HG02981 (cell line): ENCODE data around the gene CNTNAP5.

Experiments used
- ATAC-seq: cut with Tn5 transposase; IDR thresholded peaks from one replicate; pipeline ENCODE4 v1.9.1; 2021; ENCODE audit warnings: mild to moderate bottlenecking, moderate library complexity; ENCODE audit not compliant: unreplicated experiment

CNTNAP5 gene

DNA sequence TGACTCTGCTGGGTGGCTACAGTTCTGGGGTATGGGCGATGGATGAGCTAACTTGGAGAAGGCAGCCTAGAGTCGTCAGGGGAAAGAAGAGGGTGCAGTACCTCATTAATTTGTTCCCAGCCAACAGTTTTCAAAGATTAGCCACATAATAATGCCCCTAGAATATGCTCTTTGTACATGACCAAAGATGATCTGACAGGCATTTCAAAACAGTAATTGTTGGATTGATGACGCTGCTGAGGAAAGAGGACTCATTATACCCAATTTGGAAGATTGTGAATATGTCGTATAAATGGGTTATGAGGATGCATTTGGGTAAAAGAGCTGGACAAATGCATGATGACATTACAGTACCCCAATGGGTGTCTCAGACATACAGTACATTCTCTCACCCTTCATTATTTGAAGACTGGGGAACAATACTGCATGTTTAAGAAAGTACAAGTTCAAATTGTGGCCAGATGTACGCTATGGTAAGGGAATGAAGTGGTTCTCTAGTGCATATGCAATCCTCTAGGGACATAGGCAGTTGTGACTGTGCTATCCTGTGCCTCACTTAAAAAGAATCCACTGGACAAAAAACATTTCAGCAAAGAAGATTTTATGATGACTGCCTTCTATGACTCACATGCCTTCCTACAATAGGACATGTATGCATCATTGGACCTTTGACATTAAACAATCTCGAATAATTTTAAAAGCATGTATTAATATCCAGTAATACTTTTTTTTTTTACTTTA is 233.2 kb downstream of the CNTNAP5 start:
- ATAC-seq = no peak

DNA sequence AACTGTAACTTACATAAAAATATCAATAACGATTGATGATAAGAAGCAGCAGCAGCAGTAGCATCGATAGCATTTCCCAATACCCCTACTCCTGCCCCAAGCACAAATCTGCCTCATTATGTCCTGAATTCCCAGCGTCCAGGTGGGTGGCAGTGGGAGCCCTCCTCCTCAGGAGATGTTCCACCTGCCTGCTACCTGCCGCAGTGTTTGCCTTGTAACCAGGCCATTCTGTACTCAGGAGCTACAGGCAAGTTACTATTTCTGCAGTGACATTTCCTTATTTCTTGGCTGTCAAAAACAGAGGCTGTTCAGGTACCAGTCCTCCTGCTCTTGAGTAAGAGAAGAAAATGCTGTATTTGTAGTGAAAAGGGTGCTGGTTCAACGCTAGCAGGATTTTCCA is 236.4 kb downstream of the CNTNAP5 start:
- ATAC-seq = no peak

DNA sequence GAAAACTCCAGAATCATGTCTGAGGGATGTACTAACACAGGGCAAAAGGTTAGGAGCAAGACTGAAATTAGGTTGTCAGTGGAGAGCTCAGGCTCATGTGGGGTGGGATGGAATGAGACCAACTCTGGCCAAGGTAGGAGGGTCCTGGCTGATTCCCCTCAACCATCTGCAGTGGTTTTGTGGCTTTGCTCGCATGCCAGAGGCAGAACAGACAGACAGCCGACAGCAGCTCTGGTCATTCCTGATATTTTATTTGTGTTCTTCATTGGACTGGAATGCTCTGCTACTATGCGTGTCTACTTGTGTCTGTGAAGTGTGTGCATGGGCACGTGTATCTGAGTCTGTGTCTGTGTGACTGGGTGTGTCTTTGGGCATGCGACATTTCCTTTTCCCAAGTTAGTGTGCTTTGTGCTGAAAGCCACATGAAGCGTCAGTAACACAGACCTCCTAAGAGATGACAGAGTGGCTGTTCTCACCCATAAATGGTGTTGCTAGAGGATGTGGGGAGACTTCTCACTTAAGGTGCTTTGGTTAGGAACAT is 239.5 kb downstream of the CNTNAP5 start:
- ATAC-seq = no peak

DNA sequence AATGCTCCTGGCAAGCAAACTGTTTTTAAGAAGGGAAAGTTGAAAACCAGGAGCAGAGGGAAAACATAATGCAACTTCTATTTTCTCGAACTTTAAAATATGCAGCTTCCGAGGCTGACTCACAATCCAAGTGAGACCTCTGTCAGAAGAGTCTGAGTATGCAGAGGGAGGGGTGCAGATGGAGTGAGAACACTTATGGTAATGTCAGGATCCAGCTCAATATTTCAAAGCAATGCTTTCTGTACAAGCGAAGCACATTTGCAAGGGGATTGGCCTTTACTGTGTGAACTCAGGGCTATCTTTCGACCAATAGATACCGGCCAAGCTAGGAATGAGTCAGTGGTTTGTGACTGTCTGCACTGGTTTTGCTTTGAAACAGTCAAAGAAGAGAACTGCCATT is 242.7 kb downstream of the CNTNAP5 start:
- no peak for ATAC-seq

DNA sequence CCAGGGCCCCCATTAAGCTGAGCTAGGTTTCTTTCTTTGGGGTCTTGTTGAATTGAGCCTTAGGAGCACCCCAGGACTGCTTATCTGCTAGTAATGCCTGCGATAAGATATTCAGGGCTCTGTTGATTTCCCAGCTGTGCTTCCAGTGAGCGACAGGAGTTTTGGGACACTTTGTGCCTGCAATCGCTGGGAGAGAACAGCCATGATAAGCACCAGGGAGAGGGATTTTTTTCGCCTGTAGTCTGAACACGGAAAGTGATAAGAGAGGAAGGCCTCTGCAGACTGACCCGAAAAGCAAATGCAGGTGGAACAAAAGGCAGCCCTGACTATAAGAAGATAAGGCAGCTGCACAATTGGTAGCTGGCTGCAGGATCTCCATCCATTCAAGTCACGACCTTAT is 244.3 kb downstream of the CNTNAP5 start:
- ATAC-seq = no peak

DNA sequence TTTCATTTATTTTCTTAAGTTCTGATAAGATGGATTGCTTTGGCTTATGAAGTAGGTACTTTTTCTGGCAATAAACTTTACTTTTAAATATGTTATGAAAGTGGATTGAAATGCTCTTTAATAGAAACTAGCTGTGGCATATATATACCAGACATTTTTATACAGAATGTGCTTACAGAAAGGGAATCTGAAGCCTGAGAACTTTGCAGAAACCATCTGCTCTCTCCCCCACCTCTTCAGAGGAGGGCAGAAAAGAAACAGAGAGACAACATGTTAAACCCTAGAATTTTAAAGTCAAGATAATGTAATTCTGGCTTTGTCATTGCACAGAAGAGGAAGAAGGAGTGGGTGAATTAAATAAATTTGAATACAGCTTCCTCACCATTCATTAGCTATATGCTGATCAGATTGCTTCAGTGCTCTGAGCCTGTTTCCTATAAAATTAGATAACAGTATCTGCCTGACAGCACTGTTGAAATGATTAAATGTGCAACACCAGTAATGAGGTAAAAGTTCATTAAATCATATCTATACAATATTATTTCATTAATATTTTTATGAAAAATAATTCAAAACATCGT is 247.3 kb downstream of the CNTNAP5 start:
- ATAC-seq = no peak

DNA sequence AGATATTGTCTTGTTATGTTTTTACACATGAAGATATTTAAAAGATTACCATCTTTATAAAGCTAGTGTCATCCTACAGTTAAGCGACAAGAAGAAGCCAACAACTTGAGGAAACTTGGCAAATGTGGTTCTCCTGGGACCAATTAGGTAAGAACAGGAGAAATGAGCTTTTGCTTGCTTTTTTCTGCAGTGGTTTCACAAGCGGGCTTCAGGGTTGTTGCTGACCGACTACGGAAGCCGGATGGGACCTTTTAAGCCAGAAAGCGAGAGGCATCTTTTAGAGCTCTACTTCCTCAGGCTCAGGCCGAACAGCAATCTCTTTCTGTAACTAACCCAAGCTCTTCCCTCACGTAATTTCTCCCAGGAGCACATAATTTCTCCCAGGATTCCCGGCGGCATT is 256.5 kb downstream of the CNTNAP5 start:
- no peak for ATAC-seq

DNA sequence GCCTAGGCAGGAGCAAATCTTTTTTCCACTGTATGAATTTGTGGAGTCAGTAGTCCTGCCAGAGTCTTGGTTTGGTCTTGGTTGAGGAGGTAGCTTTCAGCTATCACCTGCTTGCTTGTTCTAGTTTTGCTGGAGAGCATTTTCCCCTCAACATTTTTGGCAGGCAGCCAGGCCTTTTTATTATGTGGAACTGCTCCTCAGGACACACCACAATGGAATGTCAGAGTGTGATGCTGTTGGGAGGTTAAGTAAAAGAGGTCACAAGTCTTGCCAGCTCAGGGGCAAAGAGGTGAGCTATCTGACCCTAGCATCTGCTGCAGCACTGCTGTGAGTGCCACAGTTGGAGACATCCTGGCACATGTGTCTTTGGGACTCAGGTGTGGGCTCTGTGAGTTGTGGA is 258.0 kb downstream of the CNTNAP5 start:
- no peak for ATAC-seq

DNA sequence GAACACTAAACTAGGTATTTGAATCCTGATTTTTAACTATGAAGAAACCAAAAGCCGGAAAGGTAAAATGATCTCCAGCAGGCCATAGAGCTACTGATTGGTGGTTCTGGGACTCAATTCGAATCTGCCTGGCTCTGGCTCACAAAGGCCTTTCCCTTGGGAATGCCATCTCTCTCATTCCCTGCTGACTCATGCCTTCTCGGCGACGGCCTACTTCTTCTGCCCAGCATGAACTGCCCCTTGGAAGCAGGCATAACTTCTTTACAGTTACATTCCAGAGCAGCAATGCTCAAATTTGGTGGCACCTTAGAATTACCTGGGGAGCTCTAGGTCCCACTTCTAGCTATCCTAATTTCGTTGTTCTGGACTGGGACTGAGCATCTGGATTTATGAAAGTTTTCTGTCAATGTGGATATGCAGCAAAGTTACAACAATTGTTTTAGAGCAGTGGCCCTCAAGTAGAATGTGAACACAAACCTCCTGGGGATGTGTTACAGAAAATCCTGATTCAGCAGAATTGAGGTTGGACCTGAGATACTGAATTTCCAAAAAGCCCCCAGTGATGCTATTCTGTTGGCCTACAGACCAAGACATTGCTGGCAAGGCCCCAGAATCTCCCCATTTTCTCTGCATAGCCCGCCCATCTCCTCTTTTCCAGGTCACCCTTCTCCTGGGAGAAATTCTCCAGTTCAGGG is 261.1 kb downstream of the CNTNAP5 start:
- no peak for ATAC-seq

DNA sequence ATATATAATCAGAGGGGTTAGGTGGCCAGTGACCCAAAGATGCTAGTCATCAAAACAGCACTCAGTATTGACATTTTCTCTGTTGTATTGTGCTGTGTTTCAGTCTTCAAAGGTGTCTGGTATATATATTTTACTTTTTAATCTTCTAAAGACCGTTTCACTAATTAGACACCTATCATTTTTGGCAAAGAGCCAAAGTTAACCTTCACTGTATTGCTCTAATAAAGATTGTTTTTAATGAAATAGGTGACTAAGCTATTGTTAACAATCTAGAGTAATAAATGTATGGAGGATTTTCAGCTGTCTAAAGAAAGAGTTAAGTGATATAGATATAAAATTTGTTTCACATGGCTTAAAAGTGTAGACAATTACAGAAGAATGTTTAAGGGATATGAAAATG is 264.0 kb downstream of the CNTNAP5 start:
- ATAC-seq = no peak

DNA sequence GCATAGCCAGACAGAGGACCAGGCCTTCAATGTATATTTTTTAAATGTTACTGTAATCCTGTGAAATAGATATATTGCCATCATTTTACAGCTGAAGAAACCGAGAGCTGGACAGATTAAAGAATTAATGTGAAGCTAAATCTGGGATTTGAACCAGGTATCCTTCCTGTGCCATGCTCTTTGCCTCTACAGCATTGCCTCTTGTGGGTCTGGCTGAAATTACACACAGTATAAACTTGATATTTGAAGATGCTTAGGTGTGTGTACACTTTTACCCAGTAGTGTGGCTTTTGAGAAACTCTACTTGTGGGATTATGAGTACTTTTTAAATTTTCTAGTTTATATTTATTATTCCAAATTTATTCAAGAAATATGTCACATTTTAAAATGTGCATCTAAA is 264.5 kb downstream of the CNTNAP5 start:
- ATAC-seq = no peak

DNA sequence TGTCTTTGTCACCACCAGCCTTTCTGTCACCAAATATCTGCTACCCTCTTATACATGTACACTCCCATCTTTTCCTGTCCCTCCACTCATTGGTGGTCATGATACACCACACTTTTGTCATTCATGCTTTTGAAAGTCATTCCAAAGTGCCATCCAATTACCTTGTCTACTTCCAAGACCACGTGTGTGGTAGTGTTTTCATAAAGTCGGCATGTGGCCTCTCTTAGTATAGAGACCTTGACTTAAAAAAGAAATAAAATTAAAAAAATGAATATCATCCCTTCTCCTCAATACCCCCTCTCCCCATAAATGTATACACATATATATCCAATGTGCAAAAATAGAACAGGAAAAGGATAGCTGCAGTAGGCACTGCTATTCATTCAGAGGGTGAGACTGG is 271.4 kb downstream of the CNTNAP5 start:
- no peak for ATAC-seq

DNA sequence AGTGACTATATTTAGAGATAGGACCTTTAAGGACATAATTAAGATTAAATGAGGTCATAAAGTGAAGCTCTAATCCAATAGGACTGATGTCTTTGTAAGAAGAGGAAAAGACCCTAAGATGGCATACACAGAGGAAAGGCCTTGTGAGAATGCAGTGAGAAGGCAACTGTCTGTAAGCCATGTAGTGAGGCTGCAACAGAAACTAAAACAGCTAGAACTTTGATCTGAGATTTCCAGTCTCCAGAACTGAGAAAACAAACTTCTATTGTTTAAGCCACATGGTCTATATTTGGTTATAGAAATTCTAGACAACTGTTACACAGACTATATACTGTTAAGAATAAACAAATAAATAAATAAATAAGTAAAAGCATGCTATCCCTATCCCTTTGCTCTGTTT is 276.8 kb downstream of the CNTNAP5 start:
- ATAC-seq = no peak

DNA sequence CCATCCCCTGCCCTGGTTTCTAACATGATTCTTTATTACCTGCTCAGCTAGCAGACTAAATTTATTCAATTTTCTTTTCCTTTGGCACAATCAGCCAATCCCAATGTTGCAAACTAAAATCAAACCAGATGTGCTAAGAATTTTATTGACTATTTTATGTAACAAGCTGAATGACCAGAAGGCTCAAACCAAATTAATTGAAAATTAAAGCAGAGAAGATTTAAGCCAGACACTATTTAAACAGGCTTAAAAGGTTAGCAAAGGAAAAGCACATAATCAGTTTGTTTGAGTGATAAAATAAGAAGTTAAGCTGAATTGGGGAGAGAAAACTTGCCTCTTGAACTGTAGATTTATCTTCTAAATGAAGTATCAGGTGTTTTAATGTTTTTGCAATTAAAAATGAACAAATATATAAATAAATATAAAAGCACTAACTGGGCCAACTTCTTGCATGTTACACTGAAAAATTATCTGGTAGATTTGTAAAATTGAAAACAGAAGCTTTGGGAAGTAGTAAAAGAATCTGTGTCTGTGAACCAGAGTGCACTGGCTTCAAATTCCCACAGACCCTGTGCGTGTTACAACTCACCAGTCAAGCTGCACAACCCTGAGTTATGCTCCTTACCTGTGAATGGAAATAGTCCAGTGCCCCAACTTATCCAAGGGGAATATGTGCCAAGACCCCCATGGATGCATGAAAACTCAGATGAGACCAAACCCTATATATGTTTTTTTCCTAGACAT is 283.4 kb downstream of the CNTNAP5 start:
- ATAC-seq = no peak

DNA sequence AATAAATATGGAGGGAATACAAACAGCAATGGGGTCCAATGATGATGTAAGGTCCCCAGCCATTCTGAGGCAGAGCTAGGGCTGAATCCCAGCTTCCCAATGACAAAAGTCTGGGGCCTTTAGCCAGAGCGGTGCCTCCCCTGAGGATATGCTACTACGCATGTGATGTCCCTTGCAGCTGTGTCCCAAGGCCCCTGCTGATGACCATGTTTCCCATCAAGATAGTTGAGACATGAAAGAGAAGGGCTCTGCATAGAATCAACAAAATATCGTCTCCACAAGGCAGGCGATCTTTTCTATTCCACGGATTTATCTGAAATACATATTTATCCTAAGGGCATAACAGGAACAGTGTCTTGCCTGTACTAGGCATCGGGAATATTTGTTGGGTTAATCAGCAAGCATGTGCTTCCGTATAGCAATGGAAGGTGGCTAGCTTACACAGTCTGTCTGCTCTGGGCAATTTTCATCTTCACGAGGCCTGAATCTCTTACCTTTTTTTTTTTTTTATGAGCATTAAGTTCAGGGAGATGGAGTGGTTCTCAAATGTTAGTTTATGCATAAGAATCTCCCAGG is 284.6 kb downstream of the CNTNAP5 start:
- no peak for ATAC-seq

DNA sequence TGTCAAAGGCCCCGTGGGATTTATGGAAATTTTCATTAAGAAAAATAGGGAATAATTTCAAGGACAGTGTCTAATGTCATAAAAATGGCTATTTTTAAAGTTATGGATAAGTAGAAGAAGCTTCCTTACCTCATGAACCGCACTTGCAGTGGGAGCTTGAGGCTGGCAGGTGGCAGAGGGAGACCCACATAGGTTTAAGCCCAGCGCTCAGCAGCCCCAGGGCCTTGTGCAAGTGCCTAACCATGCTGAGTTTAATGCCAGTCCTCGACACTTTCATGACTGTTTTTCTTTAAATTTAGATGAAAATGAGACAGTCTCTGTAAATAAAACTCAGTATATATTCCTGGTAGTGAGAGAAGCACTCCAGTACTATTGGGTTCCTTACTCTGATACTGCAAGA is 285.6 kb downstream of the CNTNAP5 start:
- no peak for ATAC-seq

DNA sequence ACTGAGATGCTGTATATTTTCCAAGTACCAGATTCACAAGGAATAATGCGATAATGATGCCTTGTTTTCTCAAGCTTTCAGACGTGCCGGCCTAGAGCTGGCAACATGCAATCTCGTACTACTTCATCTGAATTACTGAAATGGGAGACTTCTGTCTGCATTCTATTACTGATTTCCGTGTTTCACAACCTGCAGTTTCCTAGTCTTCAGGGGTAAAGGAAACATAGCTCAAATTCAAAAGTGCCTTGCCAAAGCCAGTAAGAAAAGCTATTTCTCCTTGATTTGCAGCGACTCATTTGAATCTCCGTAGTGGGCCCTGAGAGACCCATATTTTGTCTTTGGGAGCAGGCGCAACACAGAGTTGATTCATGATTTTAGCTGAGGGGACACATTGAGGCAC is 289.0 kb downstream of the CNTNAP5 start:
- no peak for ATAC-seq

DNA sequence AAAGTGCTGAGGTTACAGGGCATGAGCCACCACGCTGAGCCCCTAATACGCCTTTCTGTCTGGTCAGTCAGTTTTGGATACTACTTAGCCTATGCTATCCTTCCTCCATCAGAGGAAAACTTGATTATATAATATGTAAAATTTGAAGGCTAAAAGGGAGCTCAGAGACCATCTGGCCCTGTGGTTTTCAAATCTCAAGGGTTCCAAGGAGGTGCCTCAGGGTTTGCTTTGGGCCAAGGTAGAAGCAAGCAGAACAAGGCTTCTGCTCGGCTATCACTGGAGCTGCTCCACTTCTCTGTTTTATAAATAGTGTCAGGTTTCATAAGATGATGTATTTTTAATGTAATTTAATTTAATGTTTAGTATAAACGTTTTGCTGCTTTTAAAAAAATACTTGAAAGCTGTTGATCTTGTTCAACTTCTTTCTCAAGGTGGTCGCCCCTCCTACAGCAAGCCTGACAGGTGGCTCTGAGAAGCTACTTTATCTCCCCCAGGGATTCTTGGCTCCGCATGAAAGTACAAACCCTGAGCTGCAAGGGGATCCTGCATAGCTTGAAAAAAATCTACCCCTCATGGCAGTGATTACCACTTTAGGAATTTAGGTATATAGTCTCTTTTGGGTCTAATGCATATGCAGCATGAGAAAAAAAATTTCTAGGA is 290.3 kb downstream of the CNTNAP5 start:
- ATAC-seq = no peak

DNA sequence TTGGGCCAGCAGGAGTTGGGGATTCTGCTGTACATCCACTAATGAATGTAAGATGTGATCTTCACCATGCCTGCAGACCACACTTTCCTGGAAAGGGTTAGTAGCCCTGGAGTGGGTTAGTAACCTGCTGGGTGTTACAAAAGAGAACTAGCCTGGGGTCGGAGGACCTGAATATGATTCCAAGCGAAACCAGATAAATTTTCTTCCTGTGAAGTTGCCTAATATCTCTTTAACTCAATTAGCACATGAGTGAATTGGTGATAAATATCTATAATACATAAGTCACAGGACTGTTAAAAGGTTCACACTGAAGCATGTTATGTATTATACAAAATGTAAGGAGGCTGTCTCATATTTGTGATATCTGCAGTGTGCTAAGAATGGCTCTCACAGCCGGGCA is 291.0 kb downstream of the CNTNAP5 start:
- no peak for ATAC-seq

DNA sequence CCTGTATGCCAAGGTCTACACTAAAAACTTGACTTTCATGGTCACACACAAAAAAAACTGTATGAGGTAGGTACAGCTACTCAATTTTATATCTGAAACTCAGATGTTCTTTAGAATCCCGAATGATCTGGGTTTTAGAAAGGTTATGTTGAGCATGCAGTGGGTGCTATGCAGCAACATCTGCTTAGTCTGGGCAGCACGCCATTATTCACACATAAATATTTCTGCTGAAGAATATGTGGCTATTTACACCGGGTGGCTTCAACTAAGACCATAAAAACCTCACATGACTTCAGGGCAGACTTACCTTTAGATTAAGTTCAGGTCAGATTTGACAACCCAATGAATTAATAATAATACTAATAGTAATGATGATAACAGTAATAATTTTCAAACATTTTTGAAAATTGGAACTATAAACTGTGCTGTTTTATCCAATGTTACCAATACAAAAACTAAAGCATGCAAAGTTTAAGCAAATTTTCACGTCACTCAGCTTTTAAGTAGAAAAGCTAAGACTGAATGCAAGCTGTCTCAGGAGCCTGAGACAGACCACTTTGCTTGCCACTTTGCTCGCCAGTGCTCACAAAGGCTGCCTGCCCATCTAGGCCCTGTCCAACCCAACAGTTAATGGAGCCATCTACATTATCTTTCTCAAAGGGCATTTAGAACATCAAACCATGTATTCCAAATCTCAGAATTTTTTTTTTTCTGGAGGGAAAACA is 292.0 kb downstream of the CNTNAP5 start:
- no peak for ATAC-seq
